K562 (cell line): ENCODE data around the gene ADIPOQ. TPM values are rescaled to one million over a fixed set of nuclear protein-coding genes. Genes with fewer than 3 reads are reported as not detected.

Experiments used
- ATAC-seq: fragments of 200-7000 bp; cut with Tn5 transposase; 3 replicates; pipeline ENCODE4 v1.9.1; 2020; ENCODE audit warnings: moderate library complexity
- BruUV-seq: library from RNA; stranded (reverse); fragments of 400-500 nt; replicated peaks from 2 replicates; lab custom pipeline; 2021; lab: Mats Ljungman, UMichigan
- CTCF ChIA-PET: fragments of 300-600 bp; formaldehyde crosslinking; extraction: SDS; loops from one replicate; lab custom pipeline; 2021; ENCODE audit warnings: low intra/inter-chr PET ratio; lab: Yijun Ruan, JAX
- POLR2A ChIA-PET: fragments of 300-600, 350-650 bp; sonication (Branson Sonifier 250); formaldehyde crosslinking; extraction: SDS; loops from one replicate; lab custom pipeline; 2021; ENCODE audit warnings: antibody characterized with exemption, inconsistent platforms; lab: Yijun Ruan, JAX
- DNase-seq, 4 experiments: peaks; one replicate each; pipeline versions ENCODE4 v3.0.0 to v3.0.0-alpha.2; 2011 to 2018; ENCODE audit warnings: low spot score in 3 of 4, mixed read lengths in 3 of 4; ENCODE audit errors: extremely low read depth in 1 of 4
- FAIRE-seq: peaks from 2 replicates; lab custom pipeline; 2011; peaks lifted over from hg19 to GRCh38; lab: Jason Lieb, UNC
- H2AFZ ChIP-seq: 2 replicates; pipeline ENCODE4 v1.6.0; 2011; ENCODE audit warnings: low read depth, low read length, control low read depth, inconsistent platforms
- H3K27ac ChIP-seq: fragments of 200-600 bp; 3 replicates; pipeline ENCODE4 v1.8.0; 2011; ENCODE audit warnings: low read depth, mild to moderate bottlenecking, control low read depth, inconsistent platforms, low read length, moderate library complexity, mixed read lengths; ENCODE audit errors: extremely low read depth
- H3K27me3 ChIP-seq, 2 experiments: fragments of 300-600 bp in 1 of 2; 2 replicates in 1 of 2; 3 replicates in 1 of 2; pipeline versions ENCODE4 v1.6.0 to v1.8.0; 2011; ENCODE audit warnings: inconsistent platforms in 2 of 2, low read length in 2 of 2, mild to moderate bottlenecking in 1 of 2, mixed read lengths in 1 of 2, moderate library complexity in 1 of 2; ENCODE audit not compliant: control insufficient read depth in 2 of 2, insufficient read depth in 2 of 2
- H3K36me3 ChIP-seq: fragments of 300-600 bp; 3 replicates; pipeline ENCODE4 v1.8.0; 2011; ENCODE audit warnings: mild to moderate bottlenecking, low read length, inconsistent platforms; ENCODE audit not compliant: control insufficient read depth, insufficient read depth
- H3K4me1 ChIP-seq, 2 experiments: fragments of 200-600 bp in 1 of 2; replicated peaks in 1 of 2; 2 replicates in 1 of 2; 3 replicates in 1 of 2; pipeline versions ENCODE4 v1.5.1 to v1.8.0; 2011; ENCODE audit warnings: inconsistent platforms in 2 of 2, low read length in 2 of 2, mild to moderate bottlenecking in 1 of 2, mixed read lengths in 1 of 2, moderate library complexity in 1 of 2; ENCODE audit not compliant: control insufficient read depth in 2 of 2, insufficient read depth in 2 of 2
- H3K4me2 ChIP-seq: 2 replicates; pipeline ENCODE4 v1.6.1; 2011; ENCODE audit warnings: low read length, control low read depth, inconsistent platforms, mixed read lengths; ENCODE audit not compliant: insufficient read depth
- H3K4me3 ChIP-seq: fragments of 200-600 bp; sonication (generic), shearing (Covaris generic); 2 replicates; pipeline ENCODE4 v1.5.1; 2016; ENCODE audit warnings: control low read depth, inconsistent platforms
- H3K79me2 ChIP-seq: fragments of 200-600 bp; 3 replicates; pipeline ENCODE4 v1.8.0; 2011; ENCODE audit warnings: low read length, inconsistent platforms; ENCODE audit not compliant: control insufficient read depth, insufficient read depth
- H3K9ac ChIP-seq, 2 experiments: 2 replicates each; pipeline versions ENCODE4 v1.6.0 to v1.6.1; 2011; ENCODE audit warnings: low read depth in 2 of 2, low read length in 2 of 2, control low read depth in 1 of 2, inconsistent platforms in 1 of 2, mild to moderate bottlenecking in 1 of 2, mixed read lengths in 1 of 2; ENCODE audit not compliant: insufficient read depth in 1 of 2
- H3K9me1 ChIP-seq: one replicate; pipeline ENCODE4 v1.6.0; 2011; ENCODE audit warnings: inconsistent platforms, mild to moderate bottlenecking, low read length, moderate library complexity; ENCODE audit not compliant: control insufficient read depth, insufficient read depth
- H3K9me3 ChIP-seq: replicated peaks from 2 replicates; pipeline ENCODE4 v1.5.1; 2011; ENCODE audit warnings: low read depth, low read length, inconsistent platforms; ENCODE audit not compliant: control insufficient read depth, insufficient read depth
- H4K20me1 ChIP-seq: replicated peaks from 2 replicates; pipeline ENCODE4 v1.6.1; 2011; ENCODE audit warnings: low read length, inconsistent platforms, mixed read lengths; ENCODE audit not compliant: control insufficient read depth, insufficient read depth
- CBFA2T3 ChIP-seq: fragments of 450-650 bp; IDR thresholded peaks from 2 replicates; pipeline ENCODE4 v1.6.1; 2017
- CEBPB ChIP-seq: fragments of 450-650 bp; IDR thresholded peaks from 2 replicates; pipeline ENCODE4 v1.6.1; 2016; ENCODE audit warnings: missing genetic modification characterization, missing compliant biosample characterization
- HDAC8 ChIP-seq: fragments of 450-650 bp; IDR thresholded peaks from 2 replicates; pipeline ENCODE4 v1.6.1; 2016; ENCODE audit warnings: mild to moderate bottlenecking, missing genetic modification characterization, moderate library complexity, missing compliant biosample characterization
- KAT7 ChIP-seq: sonication (generic); formaldehyde crosslinking; IDR thresholded peaks from 2 replicates; pipeline ENCODE4 v1.8.0; 2022; ENCODE audit warnings: missing genetic modification reagents, mild to moderate bottlenecking, borderline replicate concordance
- KHSRP ChIP-seq: fragments of 450-650 bp; IDR thresholded peaks from 2 replicates; pipeline ENCODE4 v1.6.1; 2017
- MED1 ChIP-seq: sonication (generic); formaldehyde crosslinking; IDR thresholded peaks from 2 replicates; pipeline ENCODE4 v1.8.1; 2023; ENCODE audit warnings: missing genetic modification reagents, borderline replicate concordance
- SFPQ ChIP-seq: fragments of 200-400 bp; formaldehyde crosslinking; IDR thresholded peaks from 2 replicates; pipeline ENCODE4 v1.6.1; 2017; ENCODE audit warnings: mild to moderate bottlenecking, low read depth, low read length, moderate library complexity
- WGBS: fragments of 100-300 bp; shearing (Covaris generic); methylation state at CpG from one replicate; pipeline ENCODE4 v1.1.6; 2016; ENCODE audit warnings: low coverage, mixed read lengths; ENCODE audit not compliant: insufficient coverage; ENCODE audit errors: missing lambda C conversion rate; 5-methylcytosine and 5-hydroxymethylcytosine counted together
- in situ Hi-C: fragments of 300-500 bp; cut with MboI; formaldehyde crosslinking; loops from 4 replicates; pipeline ENCODE4 v1.15.0; 2018; ENCODE audit warnings: inconsistent platforms, mixed read lengths
- intact Hi-C: fragments of 100-400 bp; cut with micrococcal nuclease; formaldehyde crosslinking; loops from 2 replicates; pipeline ENCODE4 v1.14.2; 2022
- polyA plus RNA-seq, 8 experiments: library from polyadenylated mRNA; depleted of rRNA in 4 of 8; stranded (reverse) in 5 of 8; unstranded in 3 of 8; fragments of >200 nt; fragmentation: Nextera tagmentation in 2 of 8; fragmentation: Illumina TruSeq in 1 of 8; extraction: Ambion mirVana in 2 of 8; extraction: Trizol in 1 of 8; gene quantifications; 2 replicates each; pipeline versions ENCODE4 v1.2.1 to v1.2.3, GENCODE V29; 2011 to 2014; ENCODE audit warnings: inconsistent platforms in 1 of 8, missing spikeins in 1 of 8
- total RNA-seq, 7 experiments: library from RNA; depleted of rRNA in 6 of 7; stranded (reverse); fragments of >200 nt in 6 of 7; fragmentation: Illumina TruSeq in 2 of 7; extraction: Trizol in 2 of 7; gene quantifications; 2 replicates each; pipeline versions ENCODE4 v1.2.1 to v1.2.3, GENCODE V29; 2011 to 2021; ENCODE audit warnings: low replicate concordance in 1 of 7
- TF ChIP-seq, protein P1 (sequence below): fragments of 450-650 bp; IDR thresholded peaks from 2 replicates; pipeline ENCODE4 v1.6.1; 2017; ENCODE audit warnings: antibody characterized with exemption, mild to moderate bottlenecking

ADIPOQ gene
- total and polyA plus RNA-seq, 9 of the 15 experiments (the other 6 are each of a cell fraction or from before 2014, with no cell fraction given), result 0.01 to 0.04 (median 0.03) TPM; not detected in 4

GRCh38 chr3:186880406-186880805, 37.9 kb downstream of the ADIPOQ start (continued):
- TF ChIP-seq, protein P1, sequence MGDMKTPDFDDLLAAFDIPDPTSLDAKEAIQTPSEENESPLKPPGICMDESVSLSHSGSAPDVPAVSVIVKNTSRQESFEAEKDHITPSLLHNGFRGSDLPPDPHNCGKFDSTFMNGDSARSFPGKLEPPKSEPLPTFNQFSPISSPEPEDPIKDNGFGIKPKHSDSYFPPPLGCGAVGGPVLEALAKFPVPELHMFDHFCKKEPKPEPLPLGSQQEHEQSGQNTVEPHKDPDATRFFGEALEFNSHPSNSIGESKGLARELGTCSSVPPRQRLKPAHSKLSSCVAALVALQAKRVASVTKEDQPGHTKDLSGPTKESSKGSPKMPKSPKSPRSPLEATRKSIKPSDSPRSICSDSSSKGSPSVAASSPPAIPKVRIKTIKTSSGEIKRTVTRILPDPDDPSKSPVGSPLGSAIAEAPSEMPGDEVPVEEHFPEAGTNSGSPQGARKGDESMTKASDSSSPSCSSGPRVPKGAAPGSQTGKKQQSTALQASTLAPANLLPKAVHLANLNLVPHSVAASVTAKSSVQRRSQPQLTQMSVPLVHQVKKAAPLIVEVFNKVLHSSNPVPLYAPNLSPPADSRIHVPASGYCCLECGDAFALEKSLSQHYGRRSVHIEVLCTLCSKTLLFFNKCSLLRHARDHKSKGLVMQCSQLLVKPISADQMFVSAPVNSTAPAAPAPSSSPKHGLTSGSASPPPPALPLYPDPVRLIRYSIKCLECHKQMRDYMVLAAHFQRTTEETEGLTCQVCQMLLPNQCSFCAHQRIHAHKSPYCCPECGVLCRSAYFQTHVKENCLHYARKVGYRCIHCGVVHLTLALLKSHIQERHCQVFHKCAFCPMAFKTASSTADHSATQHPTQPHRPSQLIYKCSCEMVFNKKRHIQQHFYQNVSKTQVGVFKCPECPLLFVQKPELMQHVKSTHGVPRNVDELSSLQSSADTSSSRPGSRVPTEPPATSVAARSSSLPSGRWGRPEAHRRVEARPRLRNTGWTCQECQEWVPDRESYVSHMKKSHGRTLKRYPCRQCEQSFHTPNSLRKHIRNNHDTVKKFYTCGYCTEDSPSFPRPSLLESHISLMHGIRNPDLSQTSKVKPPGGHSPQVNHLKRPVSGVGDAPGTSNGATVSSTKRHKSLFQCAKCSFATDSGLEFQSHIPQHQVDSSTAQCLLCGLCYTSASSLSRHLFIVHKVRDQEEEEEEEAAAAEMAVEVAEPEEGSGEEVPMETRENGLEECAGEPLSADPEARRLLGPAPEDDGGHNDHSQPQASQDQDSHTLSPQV, result peak; percentile 36; the same call in 1 of the 2 replicates

- in situ Hi-C loops, result no loop called here
- DNase-seq (no peak), ATAC-seq (peak; percentile 29), FAIRE-seq (no peak)
- H3K27me3 ChIP-seq, result no peaks in the 10 kb centered on the region
- H3K4me1 ChIP-seq, result peaks cover 11 to 50% of the 10 kb centered on the region in 2 experiments
- H2AFZ ChIP-seq, result peak overlapping the region; percentile 41
- peak overlapping the region; percentile 39; the same call in 1 of the 2 replicates for H3K4me2 ChIP-seq
- POLR2A ChIA-PET, result interaction anchor here (0.5 to 1.6 kb wide), 5 partner anchors 11 to 257 kb away, joined by 3 to 4 read pairs (median 3); partner anchors contain the start of gene RPL39L
- 10% methylated on average over 4 of the region's 4 CpGs for WGBS
- H3K4me3 ChIP-seq, result no peak overlapping the region
- no peaks in the 10 kb centered on the region for H3K79me2 ChIP-seq
- H4K20me1 ChIP-seq, result no peaks in the 10 kb centered on the region
- intact Hi-C loops, result loop anchor here (5.0 kb wide), 1 partner anchor 50 kb away; the partner anchor contains the start of gene ST6GAL1
- peak overlapping the region in 1 of 2 experiments; percentile 24; a peak in 1 of 4 replicates for H3K9ac ChIP-seq
- H3K27ac ChIP-seq, result peak overlapping the region; percentile 64
- peaks cover 2% of the 10 kb centered on the region; the same call in 1 of the 2 replicates for H3K9me3 ChIP-seq
- no peaks in the 10 kb centered on the region for H3K36me3 ChIP-seq
- no peaks in the 10 kb centered on the region for H3K9me1 ChIP-seq
- CTCF ChIA-PET, result no interaction called here
- no TSS peak for BruUV-seq
- no peak for TF ChIP-seq HDAC8 (tag)
- no peak for TF ChIP-seq KHSRP
- TF ChIP-seq CEBPB (tag), result peak; percentile 48
- TF ChIP-seq KAT7, result no peak
- no peak for TF ChIP-seq SFPQ
- TF ChIP-seq CBFA2T3, result peak; percentile 11; the same call in 1 of the 2 replicates
- no peak for TF ChIP-seq MED1
These were observed 39.6 kb downstream of the ADIPOQ start for GRCh38 chr3:186882150-186882524.
